HG02840 (cell line): ENCODE data around the gene PLA2G15.

ENCODE experiments used
- ATAC-seq: cut with Tn5 transposase; IDR thresholded peaks from one replicate; pipeline ENCODE4 v1.9.1; 2021; ENCODE audit warnings: mild to moderate bottlenecking, moderate library complexity, moderate number of reproducible peaks; ENCODE audit not compliant: unreplicated experiment, low FRiP score

Gene PLA2G15

DNA sequence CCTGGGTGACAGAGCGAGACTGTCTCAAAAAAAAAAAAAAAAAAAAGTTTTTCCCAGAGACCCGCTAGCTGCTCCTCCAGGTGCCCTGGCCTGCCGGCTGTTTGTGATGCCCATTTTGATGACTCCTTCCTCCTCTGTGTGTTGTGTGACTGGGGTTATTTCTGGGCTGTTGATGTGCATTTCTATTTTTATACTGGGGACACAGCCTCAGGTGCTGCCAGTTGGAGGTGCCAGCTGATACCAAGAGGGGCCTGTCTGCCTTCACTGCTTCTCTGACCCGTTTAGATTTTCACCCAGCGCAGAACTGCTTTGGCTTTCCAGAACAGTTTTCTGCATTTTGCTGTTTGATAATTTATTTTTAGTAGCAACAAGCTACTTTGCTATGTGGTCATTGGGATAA lies 6.7 kb downstream of the PLA2G15 start:
- no peak for ATAC-seq

GRCh38 chr16:68252383-68252782 lies 7.2 kb downstream of the PLA2G15 start:
- no peak for ATAC-seq

DNA sequence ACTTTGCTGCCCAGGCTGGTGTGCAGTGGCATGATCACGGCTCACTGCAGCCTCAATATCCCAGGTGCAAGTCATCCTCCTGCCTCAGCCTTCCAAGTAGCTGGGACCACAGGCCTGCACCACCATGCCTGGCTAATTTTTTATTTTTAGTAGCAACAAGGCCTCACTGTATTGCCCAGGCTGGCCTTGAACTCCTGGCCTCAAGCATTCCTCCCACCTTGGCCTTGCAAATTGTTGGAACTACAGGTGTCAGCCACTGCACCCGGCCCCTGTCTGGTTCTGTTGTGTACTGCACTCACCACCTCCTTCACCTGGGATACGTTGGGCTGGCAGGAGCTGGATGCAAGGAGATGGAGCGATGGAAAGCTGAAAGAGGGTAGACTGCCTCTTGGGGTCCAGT lies 8.5 kb downstream of the PLA2G15 start:
- ATAC-seq, result no peak

- ATAC-seq, result no peak
Observed at GRCh38 chr16:68255712-68256111, 10.5 kb downstream of the PLA2G15 start.

GRCh38 chr16:68257251-68257905 lies 12.2 kb downstream of the PLA2G15 start:
- ATAC-seq, result no peak

DNA sequence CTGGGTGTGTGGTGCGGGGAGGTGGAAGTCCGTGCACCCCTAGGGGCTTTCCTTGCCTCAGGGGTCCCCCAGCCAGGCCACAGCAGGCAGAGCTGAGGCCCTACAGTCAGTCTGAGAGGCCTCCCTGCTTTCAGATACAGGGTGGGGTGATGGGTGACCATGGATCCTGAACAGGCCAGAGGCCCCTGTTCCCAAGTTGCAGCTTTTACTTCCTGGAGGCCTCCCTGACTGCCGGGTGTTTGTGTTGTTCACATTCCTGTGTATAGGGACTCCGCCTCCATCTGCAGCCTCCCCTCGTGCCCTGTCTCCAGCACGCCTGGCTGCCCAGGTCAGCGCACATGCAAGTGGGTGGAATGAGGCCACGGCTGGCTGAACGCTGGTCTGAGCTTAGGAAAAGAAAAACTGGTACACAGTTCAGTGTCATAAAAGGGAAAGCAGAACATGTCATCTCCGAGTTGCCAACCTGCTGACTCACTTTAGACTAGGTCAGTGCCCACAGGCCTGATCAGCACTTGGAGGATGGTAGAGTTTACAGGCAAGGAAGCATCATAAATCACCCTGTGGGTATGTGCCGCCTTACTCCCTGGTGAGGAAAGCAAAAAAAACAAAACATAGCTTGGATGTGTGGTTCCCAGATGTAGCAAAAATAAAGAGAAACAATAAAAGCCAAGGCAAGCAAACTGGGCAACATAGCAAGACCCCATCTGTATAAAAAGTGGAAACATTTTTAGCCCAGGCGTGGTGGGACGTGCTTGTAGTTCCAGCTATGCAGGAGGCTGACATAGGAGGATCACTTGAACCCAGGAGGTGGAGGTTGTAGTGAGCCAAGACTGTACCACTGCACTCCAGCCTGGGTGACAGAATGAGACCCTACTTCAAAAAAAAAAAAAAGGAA lies 13.0 kb downstream of the PLA2G15 start:
- no peak for ATAC-seq

DNA sequence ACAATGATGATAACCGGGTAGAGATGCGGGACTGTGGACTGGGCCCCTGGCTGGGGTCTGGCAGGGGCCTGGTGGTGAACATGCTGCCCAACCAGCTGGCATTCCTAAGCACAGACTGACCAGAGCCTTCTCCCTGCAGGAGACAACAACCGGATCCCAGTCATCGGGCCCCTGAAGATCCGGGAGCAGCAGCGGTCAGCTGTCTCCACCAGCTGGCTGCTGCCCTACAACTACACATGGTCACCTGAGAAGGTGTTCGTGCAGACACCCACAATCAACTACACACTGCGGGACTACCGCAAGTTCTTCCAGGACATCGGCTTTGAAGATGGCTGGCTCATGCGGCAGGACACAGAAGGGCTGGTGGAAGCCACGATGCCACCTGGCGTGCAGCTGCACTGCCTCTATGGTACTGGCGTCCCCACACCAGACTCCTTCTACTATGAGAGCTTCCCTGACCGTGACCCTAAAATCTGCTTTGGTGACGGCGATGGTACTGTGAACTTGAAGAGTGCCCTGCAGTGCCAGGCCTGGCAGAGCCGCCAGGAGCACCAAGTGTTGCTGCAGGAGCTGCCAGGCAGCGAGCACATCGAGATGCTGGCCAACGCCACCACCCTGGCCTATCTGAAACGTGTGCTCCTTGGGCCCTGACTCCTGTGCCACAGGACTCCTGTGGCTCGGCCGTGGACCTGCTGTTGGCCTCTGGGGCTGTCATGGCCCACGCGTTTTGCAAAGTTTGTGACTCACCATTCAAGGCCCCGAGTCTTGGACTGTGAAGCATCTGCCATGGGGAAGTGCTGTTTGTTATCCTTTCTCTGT lies 14.0 kb downstream of the PLA2G15 start:
- no peak for ATAC-seq

- no peak for ATAC-seq
Observed at GRCh38 chr16:68263559-68264127, 18.5 kb downstream of the PLA2G15 start.

GRCh38 chr16:68264128-68265077 lies 19.2 kb downstream of the PLA2G15 start, which contains the start of gene SLC7A6:
SLC7A6 (plus strand) TSS chr16:68264526; CDS start chr16:68274727, 10,201 bp downstream.
- peak; percentile 67 for ATAC-seq

- no peak for ATAC-seq
Observed at GRCh38 chr16:68265078-68265920, 20.1 kb downstream of the PLA2G15 start.

DNA sequence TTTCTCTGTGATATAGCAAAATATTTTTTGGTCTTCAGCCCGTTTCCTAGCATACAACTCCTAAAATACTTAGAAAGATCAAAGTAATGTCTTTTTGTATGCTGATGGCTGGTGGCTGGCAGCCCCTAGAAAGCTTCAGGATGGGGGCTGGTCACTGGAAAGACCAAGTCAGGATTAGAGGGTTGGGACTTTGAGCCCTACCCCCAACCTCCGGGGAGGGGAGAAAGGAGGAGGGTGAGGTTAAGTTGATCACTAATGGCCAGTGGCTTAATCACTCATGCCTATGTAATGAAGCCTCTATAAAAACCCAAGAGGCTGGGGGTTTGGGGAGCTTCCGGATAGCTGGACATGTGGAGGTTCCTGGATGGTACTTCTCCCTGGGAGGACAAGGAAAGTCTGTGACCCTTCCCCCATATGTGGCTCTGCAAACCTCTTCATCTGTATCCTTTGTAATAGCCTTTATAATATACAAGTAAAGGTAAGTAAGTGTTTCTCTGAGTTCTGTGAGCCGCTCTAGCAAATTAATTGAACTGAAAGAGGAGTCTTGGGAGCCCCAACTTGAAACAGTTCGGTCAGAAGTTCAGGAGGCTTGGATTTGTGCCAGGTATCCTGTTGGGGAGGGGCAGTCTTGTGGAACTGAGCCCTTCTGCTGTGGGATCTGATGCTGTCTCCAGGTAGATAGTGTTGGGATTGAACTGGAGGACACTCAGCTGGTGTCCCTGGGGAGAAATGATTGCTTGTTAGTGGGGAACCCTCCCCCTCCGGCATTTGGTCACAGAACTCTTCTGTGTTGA lies 22.6 kb downstream of the PLA2G15 start:
- ATAC-seq, result no peak

DNA sequence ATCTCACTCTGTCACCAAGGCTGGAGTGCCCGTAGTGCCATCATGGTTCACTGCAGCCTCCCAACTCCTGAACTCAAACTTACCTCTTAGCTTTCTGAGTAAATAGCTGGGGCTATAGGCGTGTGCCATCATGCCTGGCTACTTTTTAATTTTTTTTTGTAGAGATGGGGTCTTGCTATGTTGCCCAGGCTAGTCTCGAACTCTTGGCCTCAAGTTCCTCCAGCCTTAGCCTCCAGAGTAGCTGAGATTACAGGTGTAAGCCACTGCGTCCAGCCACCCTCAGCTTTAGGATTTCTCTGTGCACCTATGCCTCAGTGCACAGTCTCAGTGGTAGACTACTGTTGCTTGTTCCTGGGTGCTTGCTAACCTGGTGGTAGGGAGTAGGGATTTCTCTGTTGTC lies 24.6 kb downstream of the PLA2G15 start:
- no peak for ATAC-seq

DNA sequence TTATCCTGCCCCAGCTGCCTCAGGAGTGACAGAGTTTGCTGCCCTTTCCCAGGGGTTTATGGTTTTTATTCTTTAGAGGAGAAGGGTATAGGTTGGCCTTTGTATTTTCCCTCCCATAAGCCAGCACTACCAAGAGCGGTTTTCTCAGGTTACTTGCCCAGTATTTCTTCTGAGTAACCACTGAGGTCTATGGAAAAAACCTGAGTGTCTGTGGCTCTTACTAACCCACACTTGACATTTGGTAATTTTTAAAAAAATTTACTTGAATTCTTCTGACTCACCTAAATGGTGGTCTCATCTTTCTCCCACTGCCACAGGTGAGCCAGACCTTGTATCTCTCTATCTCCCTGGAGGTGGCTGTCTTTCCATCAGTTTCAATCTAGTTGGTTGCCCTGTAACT lies 25.2 kb downstream of the PLA2G15 start:
- no peak for ATAC-seq

DNA sequence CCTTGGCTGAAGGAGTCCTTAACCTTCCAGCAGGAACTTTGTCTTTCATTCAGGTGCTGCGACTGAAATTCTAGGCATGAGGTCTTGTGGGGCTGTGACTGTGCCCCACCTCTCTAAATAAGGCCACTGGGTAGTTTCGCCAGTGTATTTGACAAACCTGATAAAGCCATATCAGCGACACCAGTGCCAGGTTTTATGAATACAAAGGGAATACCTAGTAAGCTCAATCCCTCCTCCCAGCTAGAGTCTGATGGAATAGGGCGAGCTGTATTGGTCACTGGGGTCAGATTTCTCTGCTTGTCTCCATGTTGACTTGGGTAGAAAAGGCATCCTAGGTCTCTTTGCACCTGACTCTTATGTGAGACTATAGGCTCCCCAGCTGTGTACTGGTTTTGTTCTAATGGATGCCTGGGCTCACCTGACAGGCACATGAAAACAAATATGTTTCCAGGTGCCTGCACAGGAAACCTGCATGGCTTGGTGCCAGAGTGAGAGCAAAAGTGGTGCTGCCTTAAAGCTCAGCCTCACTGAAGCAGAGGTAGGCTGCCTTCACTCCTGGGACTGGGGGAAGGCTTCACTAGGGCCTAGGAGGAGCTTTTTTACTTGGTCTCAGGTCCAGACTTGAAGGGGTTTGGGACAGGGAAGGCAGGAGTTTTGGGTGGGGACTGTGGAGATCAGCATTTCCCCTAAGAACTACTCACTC lies 27.5 kb downstream of the PLA2G15 start:
- no peak for ATAC-seq

GRCh38 chr16:68273459-68273858 lies 28.3 kb downstream of the PLA2G15 start:
- no peak for ATAC-seq

- no peak for ATAC-seq
Observed at GRCh38 chr16:68273896-68274295, 28.7 kb downstream of the PLA2G15 start.

DNA sequence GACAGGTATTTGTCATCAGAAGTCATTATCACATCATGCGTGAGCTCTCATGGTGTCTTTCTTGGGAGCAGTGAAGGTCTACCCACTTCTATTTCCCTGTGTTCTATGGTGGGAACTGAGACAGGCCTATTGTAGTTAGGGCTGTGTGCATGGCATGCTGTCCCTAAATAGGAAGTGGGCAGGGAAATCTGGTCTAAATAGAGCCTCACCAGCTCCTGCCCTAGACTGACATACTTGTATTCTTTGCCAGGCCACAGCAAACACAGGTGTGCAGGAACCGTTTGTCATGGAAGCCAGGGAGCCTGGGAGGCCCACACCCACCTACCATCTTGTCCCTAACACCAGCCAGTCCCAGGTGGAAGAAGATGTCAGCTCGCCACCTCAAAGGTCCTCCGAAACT lies 29.3 kb downstream of the PLA2G15 start:
- ATAC-seq, result no peak
